Stimulated activated CD8-positive, alpha-beta memory T cell treated with anti-CD3 and anti-CD28 coated beads, Interleukin-12 subunit alpha, Interleukin-12 subunit beta, amount 100 ng/mL, for 24 hours (primary cell): ENCODE measurements around the gene ACVR1B.

Experiments
- DNase-seq: peaks from one replicate; pipeline ENCODE4 v3.0.0-alpha.2; 2020; ENCODE audit errors: extremely low read depth

ACVR1B gene

DNA sequence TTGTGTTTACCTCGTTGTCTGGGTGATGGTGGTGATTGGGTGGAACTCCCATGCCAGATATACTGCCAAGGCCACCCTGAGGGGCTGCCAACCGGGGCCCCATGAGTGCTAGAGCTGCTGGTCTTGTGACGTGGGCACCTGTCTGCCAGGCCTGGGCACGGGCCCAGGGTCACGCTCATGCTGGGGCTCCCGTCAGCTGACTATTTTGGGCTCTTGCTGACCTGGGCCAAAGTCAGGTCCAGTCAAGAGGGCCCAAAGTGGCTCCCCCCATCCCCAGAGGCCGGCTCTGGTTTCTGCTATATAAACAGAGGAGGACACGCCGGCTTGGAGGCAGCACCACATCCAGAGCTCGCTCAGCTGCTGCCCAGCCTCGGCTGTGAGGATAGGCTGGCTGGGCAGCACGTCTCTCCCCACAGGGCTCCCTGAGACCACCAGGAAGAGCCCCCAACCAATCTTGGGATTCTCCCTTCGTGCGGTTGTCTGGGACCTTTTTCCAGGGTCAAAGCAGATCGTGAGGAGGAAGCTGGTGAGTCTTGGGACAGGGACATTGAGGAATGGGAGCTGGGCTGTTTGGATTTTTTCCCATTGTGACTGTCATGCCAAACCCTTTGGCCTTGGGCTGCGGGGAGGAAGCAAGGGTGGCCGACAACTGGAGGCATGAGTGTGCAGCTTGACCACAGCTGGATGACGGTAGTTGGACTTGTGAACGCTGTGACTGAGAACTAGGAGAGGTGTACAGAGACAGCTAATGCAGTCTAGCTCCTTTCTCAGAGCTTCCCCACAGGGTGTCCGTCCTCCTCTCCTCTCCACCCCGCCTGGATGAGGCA is 92.1 kb downstream of the ACVR1B start:
- DNase-seq, result no peak

DNA sequence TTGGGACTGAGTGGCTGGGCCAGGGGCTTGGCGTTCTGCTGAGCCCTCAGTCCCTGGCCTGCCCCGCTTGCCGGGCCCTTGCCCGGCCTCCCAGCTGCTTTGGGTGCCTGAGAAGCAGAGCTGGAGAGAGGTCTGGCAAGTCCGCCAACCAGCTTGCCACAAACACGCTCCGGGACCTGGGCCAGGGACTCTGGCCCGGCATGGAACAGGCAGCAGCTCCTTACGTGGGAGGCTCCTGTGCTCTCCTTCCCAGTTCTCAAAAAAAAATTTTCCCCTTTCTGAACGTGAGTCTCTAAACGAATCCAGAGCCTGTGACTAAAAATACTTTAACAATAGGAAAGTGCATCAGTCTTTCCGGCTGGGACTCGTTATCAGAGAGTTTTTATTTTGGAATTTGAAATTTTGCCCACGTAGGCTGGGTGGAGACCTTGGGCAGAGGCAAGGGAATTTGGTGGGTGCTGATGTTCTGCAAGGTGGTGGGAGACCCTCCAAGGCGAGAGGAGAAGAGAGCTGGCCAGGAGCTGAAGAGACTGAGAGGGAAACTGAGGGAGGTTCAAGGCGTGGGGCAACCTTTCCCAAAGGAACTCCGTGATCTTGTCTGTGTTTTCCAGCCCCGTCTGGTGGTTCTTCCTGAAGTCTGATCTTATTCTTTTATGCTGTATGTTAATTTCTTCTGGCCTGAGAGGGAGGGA is 92.9 kb downstream of the ACVR1B start:
- no peak for DNase-seq

- DNase-seq, result no peak
Observed at GRCh38 chr12:52045794-52046199, 94.3 kb downstream of the ACVR1B start.
